HG02885 (cell line): ENCODE results near the gene CCL4L2.
"Not testable (repeated sequence)": the region's sequence is repeated elsewhere in the genome, so short reads cannot be mapped to it uniquely, and the experiment has no call there.

Experiments used
- ATAC-seq: cut with Tn5 transposase; IDR thresholded peaks from one replicate; pipeline ENCODE4 v1.9.1; 2021; ENCODE audit warnings: mild to moderate bottlenecking; ENCODE audit not compliant: unreplicated experiment, poor library complexity

Gene CCL4L2

DNA sequence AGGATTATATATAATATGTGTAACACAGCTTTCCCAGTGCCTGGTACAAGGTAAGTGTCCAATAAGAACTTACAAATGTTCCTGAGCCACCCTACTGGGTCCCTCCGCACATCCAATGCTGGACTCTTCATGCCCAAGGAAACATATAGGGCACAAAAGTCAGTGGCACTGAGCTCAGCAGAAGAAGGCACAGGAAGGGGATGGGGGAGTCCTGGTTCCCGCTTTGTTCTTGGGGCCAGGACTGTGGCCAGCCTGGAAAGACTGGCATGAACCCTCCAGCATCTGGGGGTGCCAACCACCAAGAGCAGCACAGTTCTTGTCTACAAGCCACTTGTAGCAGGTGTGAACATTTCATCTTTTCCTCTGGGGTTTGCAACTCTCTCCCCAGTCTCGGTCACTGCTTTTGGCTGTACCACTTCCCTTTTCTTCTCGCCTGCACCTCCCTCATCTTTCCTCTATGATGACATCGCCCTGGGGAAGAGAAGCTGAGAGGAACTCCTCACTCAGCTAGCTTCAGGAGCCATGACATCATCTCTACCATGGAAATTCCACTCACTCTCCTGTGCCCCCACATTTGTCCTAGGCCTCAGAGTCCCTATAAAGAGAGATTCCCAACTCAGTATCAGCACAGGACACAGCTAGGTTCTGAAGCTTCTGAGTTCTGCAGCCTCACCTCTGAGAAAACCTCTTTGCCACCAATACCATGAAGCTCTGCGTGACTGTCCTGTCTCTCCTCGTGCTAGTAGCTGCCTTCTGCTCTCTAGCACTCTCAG, at the start of gene CCL4L2:
Gene CCL4L2, plus strand, starts transcription at position 625 of the 773 bp plus-strand sequence.
- ATAC-seq = peak; percentile 70

DNA sequence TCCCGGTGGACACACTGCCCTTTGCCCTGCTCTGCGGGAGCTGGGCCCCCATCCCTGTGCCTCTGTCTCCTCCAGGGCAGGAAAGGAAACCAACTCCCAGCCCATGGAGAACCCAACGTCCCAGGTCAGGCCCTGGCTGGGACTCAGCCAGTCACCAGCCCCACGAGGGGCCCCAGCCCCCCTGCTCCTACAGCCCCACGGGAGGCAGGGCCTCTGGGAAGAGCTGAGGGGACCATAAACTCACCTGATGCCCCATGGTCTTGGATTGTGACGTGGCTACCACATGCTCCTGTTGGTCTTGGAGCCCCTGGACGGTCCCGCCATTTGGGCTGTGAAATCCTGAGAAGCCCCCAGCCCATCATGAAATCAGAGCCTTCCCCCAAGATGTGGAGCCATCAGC, 42.0 kb upstream of the CCL4L2 start:
- ATAC-seq = not testable (repeated sequence)

DNA sequence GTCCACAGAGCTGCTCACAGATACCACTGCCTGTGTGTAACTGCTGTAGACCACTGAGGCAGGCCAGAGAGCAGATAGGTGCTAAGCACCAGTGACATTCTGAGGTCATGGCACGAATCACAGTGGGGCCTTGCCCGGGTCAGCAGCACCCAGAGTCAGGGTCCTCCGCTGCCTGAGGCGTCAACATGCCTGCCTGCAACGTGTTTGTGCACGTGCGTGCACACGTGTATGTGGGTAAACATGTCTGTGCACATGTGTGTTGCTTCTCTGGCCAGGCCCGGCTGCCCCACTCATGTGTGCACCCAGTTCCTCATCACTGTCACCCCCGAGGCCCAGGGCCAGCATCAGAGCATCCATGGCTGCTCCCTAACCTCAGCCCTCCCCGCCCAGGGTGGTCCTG, 34.3 kb upstream of the CCL4L2 start, which contains the start of gene TBC1D3B:
Gene TBC1D3B, minus strand, starts transcription at position 101 of the 400 bp plus-strand sequence. CDS start 1,586 bp downstream, outside the sequence.
- ATAC-seq = not testable (repeated sequence)

DNA sequence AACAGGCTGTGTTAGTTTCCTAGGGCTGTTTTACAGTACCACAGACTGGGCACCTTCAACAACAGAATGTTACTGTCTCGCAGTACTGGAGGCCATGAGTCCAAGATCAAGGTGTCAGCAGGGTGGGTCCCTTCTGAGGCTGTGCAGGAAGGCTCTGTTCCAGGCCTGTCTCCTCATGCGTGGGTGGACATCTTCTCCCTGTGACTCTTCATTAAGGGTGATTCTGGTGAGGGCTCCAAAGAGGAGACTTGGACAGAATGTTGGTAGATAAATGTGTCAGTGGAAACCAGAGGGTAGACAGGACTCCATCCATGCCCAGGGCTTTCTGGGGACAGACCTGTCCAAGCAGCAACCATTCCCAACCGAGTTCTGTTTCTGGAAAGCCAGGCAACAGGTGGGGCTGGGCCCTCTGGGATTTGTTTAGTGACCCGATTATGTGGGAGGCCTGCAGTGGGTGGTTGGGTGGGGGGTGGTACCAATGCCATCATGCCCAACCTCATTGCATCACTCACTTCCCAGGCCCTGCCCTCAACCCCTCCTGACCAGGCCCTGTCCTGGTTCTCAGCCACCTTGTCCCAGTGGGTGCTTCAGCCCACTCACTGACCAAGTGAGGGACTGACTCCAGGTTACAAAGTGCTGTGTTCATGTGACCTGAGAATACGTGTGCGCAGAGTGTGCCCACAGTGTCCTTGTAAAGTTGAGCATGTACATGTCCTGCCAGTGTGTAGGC, 29.3 kb upstream of the CCL4L2 start:
- not testable (repeated sequence) for ATAC-seq

DNA sequence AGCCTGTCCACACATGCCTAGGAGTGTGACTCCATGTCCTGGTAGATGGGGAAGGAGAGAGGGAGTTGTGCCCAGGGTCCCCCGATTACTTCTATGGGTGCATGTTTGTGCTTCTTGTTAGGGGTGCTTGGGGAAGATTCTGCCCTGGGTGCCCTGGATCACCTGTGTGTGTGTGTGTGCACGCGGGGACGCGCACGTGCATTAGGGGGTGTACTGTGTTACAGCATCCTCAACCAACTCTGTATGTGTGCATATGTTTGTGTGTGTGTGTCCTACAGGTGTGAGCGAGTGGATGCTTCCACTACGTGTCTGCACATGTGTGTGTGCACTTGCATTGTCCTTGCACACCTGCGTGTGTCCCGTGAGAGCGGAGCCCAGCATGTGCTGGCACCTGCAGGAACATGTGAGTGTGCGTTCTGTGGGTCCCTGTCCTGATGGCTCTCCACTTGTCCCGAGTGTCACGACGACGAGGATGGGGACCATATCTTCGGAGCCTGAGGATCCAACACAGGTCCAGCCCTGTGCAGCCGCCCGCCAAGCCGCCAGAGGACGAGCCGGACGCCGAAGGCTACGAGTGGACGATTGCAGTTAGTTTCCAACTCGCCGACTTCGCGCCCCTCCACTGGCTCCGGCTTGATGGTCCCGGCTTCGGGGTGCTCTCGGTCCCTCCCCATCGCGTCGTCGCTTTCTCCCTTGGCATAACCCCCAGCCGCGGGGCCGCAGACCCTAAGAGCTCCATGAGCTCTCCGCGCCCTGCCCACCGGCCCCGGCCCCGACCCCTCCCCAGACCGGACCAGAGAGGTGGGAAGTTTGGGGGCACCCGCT, 28.5 kb upstream of the CCL4L2 start:
- no peak for ATAC-seq

DNA sequence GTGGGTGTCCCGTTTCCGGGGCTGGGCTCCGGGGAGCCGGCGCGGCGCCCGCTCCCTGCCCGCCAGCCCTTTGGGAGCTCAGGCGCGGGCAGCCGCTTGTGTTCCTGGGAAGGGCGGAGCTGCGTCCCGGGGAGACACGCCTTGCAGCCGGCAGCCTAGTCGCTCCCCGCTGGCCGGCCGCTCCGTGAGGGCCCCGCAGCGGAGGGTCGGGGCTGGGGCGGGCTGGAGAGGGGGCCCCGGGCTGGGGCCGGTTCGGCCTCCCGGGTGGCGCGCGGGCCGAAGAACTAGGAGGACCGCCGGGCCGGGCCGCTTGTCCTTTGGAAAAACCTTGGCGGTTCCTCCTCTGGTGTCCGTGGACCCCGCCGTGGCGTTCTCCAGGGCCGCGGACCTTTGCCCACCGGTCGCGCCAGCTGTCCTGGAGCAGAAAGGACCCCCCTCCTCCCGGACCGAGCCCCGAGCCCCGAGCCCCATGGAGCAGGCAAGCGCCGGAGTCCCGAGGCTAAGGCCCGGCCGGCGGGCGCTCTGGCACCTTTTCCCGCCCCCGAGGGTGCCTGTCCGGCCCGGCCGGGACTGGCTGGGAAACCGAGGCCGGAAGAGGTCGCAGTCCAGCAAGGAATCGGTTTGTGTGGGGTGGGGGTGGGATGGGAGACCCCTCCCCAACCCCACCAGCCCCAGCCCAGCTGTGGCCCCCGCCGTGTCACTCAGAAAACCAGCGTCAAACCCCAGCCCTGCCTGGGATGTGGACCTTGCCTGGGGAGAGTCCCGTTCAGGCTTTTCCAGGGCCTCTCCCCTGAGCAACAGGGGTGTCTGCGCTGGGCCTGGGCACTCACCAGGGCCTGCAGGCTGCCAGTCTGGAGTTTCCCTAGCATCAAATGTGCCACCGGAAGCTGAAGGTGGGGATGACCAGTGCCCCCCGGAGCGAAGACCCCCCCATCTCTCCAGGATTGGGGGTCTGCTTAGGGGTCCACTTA, 27.6 kb upstream of the CCL4L2 start:
- no peak for ATAC-seq

DNA sequence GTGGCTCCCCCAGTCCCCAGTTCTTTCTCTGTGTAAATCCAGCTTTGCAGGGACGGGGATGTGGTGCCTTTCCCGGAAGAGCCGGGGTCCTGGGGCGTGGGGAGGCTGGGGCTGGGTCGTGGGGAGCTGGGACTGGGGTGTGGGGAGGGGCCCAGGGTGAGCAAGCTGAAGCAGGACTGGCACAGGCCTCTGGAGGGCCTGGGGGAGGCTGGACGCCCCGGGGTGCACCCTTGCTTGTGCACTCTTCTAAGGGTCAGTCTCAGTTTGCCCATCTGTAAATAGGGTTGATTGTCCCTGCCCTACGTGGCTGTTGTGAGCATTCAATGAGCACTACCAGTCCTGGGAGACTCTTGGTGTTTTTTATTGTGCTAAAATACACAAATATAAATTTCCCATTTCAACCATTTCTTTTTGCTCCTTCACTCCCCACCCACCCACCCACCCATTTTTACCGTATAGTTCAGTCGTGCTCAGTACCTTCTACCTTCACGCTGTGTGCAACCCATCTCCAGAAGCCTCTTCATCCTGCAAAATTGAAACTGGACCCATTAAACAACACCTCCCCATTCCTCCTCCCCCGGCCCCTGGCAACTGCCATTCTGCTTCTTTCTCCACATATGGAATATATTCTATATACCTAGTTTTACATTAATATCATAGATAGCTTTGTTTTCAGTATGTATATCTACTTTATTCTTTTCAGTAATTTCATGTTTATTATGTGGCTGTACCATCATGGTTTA, 26.7 kb upstream of the CCL4L2 start:
- ATAC-seq = no peak

DNA sequence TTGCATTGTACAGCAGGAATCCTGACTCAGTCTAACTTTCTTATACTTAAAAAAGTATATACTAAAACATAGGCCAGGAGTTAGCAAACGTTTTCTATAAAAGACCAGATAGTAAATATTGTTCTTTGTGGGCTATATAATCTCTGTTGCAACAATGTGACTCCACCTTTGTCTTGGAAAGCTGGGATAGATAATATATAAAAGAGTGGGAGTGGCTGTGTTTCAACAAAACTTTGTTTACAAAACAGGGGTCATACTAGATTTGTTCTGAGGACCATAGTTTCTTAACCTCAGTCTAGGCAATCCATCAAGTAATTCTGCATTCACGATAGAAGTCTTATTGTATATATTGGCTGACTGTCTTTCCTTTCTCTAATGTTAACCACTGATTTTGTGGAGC, 25.4 kb upstream of the CCL4L2 start:
- no peak for ATAC-seq

DNA sequence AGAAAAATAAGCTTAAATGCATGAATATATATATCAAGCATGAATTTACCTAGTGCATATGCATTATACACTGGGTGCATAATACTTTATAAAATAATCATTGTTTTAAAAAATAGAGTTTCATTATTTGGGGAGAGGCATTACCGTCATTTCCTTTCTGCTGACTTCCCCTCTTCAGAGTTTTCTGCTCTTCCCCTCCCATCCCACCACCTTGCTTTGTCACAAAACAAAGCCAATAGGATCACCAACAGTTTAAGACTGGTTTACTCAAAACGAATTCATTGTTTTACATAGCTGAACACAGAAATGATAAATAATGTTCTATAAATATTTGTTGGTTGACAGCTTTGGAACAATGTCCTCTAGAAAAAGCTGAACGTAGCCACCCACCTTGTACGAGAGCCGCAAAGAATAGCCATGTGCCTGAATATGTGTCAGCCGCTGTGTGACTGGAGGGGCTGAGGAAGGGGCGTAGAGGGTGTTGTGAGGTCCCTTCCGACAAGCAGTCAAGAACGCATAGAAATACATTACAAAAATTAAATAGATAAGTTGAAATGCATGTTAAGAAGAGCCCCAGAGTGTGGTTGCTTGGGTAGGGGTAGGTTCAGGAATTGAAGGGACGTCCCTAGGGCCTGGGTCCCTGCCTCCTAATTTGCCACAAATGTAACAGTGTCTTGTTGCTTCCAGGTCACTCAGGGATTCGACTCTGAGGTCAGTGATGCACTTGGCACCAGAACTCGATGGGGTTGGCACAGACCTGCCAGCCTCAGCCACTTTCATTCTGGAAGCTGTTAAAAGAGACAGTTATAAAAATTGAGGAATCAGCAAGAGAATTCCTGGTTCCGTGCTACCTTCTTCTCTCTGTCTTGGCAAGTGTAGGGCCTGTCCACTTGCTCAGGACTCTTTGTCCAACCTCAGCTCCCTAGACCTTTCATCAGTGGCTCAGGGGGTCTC, 23.8 kb upstream of the CCL4L2 start:
- ATAC-seq = not testable (repeated sequence)

DNA sequence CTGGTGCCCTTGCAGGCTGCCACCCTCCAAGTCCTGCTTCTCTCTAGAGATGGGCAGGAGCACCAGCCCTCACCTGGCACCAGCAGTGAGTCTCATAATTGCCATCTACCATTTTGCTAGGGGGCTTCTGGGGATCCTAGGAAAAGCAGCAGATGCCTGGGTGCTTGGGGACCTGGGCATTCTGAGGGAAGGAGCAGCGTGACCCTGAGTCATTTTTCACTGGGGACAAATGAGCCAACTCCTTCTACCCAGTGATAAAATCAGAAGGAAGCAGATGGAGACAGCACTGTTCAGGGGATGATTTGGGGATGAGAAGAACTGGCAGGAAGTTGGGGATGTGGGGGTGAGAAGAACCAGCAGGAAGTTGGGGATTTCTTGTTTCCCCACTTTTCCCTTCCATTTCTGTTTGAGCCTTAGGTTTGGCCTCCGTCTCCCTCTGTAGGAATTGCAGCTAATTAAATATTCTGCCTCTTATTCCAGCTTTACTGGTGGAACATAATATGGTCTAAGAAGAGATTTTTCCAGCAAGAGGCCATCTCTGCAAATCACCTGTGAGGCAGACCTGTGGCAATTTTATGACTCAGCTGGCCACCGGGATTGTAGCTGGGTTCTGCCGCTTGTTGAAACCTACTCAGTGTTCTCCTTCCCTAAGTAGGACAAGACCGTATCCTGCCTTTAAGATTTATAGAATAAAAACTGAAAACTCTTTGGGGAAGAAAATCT, 22.8 kb upstream of the CCL4L2 start:
- ATAC-seq = not testable (repeated sequence)

DNA sequence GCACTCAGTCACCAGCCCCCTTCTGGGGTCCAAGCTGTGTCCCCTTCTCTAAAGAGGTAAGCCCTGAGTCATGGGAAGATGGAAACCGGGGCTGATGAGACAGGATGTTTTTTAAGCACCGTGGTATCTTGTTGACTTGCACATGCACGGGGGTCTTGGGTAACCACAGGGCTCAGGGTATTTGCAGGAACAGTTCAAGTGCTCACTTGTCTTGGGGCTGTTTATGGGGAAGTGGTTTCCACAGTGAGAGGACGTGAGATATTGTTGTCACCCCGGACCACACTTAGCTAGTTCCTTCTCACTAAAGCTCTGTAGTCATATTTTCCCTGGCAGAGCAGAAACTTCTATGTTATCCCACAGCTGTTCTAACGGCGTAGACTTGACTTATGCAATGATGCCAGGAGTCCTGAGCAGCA, 22.0 kb upstream of the CCL4L2 start:
- ATAC-seq = peak; percentile 63

DNA sequence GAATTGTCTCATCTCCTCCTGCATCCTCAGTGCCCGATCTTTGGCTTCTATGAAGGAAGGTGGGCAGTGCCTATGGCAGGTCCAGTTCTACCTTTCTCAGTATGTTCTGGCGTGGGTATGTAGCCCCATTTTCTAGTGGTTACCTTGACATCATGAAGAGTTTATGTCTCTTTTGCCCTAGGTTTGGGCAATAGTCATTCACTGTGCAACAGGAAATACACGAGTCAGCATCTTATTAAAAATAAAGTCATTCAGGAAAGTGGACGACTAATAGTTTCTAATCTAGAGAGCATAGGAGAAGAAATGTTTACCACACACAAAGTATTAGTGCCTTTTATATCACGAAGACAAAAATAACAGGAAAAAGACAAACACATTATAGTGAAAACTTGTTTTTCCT, 20.9 kb upstream of the CCL4L2 start:
- ATAC-seq = not testable (repeated sequence)

DNA sequence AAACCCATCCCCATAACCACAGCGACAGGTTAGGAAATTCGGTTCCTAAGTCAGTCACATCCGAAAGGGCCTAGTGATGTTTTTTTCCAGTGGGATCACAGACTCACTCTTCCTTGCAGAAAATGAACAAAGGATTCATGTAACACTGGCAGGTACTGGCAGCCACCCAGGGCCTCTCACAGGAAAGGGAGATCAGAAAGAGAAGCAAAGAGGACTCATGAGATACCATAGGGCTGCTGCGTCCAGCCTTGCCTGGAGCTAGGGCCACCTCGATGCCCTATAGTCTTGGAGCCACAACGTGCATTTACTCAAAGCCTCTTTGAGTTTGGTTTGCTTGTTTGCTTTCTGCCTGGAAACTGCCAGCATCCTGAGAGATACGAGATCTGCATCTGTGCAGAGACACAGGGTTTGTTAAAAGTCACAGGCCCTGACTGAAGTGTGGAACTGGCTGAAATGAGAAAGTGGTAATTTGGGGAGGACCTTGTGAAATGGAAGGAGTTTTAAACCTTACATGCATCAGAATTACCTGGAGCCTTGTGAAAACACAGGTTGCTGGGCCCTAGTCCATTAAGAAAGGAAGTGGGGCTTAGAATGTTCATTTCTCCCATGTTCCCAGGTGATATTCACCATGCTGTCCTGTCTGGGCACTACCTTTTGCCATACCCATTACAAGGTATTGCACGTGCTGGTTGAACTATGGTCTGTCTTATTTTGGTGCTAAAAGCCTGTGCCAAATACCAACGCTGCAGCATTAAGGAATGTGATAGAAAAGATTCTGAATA, 20.1 kb upstream of the CCL4L2 start:
- ATAC-seq = not testable (repeated sequence)

DNA sequence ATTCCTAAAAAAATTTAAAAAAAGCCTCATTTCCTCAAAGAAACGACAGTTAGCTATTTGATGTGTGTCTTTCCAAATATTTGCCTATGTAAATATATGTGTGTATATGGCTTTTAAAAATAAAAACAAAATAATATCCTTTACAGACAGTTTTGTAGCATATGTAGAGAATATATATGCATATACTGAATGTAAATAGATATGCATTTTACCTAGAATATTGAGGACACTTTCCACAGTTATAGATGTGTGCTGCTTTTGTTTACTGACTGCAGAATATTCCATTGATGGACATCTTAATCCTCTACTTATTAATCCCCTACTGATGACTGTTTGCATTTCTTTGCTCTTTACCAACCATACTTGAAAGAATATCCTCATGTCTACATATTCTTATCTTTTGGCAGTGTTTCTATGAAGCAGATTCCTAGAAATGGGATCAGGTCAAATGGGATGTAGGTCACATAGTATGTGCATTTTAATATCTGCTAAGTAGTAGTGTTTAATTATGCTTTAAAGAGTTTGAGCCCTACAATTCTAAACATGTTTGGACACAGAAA, 17.6 kb upstream of the CCL4L2 start:
- ATAC-seq = no peak

DNA sequence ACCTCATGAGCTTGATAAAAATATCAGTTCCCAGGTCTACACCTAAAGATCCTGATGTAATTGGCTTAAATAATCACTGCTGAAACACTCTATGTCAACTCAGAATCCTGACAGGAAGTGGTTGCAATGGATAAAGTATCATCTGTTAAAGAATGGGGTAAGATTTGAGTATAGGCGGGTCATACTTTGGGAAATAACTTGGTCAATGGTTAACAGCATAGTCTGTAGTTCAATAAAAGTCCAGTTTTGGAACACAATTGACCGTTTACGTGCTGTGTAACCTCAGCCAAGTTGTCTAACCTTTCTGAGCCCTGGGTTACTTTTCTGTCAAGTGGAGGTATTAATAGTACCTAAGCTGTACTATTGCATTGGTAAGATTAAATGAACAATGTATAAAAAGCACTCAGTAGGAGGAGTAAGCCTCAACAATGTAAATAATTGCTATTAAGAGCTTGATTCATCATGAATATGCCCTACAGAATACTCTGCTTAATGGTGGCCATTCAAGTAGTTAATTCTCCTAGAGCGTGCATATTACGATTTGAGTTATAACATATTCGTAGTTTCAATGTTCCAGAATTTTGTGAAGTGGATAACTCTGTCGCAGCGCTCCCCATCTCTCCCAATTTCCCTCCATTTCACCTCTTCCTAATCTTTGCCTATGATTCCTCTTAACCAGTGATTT, 16.6 kb upstream of the CCL4L2 start:
- ATAC-seq = not testable (repeated sequence)
